ENCODE measurements around the gene DOCK1.
A peak's percentile ranks its signal among the peaks of the same experiment; 100 is the strongest.

The DOCK1 gene

GRCh38 chr10:127234306-127234800, 329.1 kb downstream of the DOCK1 start:
- no peak for DNase-seq

GRCh38 chr10:127236266-127236665, 331.0 kb downstream of the DOCK1 start:
- no peak for DNase-seq

- DNase-seq = no peak
These were observed 337.7 kb downstream of the DOCK1 start for GRCh38 chr10:127242914-127243313.

- peak; percentile 30 for DNase-seq
These were observed 338.5 kb downstream of the DOCK1 start for GRCh38 chr10:127243490-127244272.

- no peak for DNase-seq
These were observed 340.2 kb downstream of the DOCK1 start for GRCh38 chr10:127245456-127245855.

GRCh38 chr10:127250031-127250430, 344.8 kb downstream of the DOCK1 start:
- no peak for DNase-seq

GRCh38 chr10:127252818-127253217, 347.6 kb downstream of the DOCK1 start:
- DNase-seq = no peak

- no peak for DNase-seq
These were observed 349.0 kb downstream of the DOCK1 start for GRCh38 chr10:127254276-127254675.

- no peak for DNase-seq
These were observed 352.2 kb downstream of the DOCK1 start for GRCh38 chr10:127257395-127257794.

GRCh38 chr10:127259347-127259746, 354.1 kb downstream of the DOCK1 start:
- DNase-seq = no peak

GRCh38 chr10:127262606-127263005, 357.4 kb downstream of the DOCK1 start:
- no peak for DNase-seq

- DNase-seq = no peak
These were observed 360.1 kb downstream of the DOCK1 start for GRCh38 chr10:127265288-127265687.

- no peak for DNase-seq
These were observed 361.2 kb downstream of the DOCK1 start for GRCh38 chr10:127266431-127266830.

- DNase-seq = no peak
These were observed 362.2 kb downstream of the DOCK1 start for GRCh38 chr10:127267442-127267841.

GRCh38 chr10:127272076-127272475, 366.8 kb downstream of the DOCK1 start:
- no peak for DNase-seq

- no peak for DNase-seq
These were observed 370.0 kb downstream of the DOCK1 start for GRCh38 chr10:127275272-127275671.

GRCh38 chr10:127275793-127276450, 370.7 kb downstream of the DOCK1 start:
- DNase-seq = no peak

- no peak for DNase-seq
These were observed 371.7 kb downstream of the DOCK1 start for GRCh38 chr10:127276794-127277462.

GRCh38 chr10:127278001-127278400, 372.8 kb downstream of the DOCK1 start:
- DNase-seq = no peak

GRCh38 chr10:127279334-127279774, 374.1 kb downstream of the DOCK1 start:
- no peak for DNase-seq

- no peak for DNase-seq
These were observed 375.2 kb downstream of the DOCK1 start for GRCh38 chr10:127280446-127280845.

- no peak for DNase-seq
These were observed 377.8 kb downstream of the DOCK1 start for GRCh38 chr10:127283017-127283416.

- no peak for DNase-seq
These were observed 378.3 kb downstream of the DOCK1 start for GRCh38 chr10:127283576-127283975.

- no peak for DNase-seq
These were observed 385.6 kb downstream of the DOCK1 start for GRCh38 chr10:127290850-127291249.
